Posterior vena cava (tissue), 2 donors: ENCODE data around the gene ZNF609. TPM values are rescaled to one million over a fixed set of nuclear protein-coding genes. Genes with fewer than 3 reads are reported as not detected.
"Not testable (repeated sequence)": the region's sequence is repeated elsewhere in the genome, so short reads cannot be mapped to it uniquely, and the experiment has no call there.

Experiments used
- DNase-seq: peaks from one replicate; pipeline ENCODE4 v3.0.0-alpha.2; 2020; ENCODE audit warnings: low spot score
- intact Hi-C, 2 donors: fragments of 100-400 bp; cut with DNase I; formaldehyde crosslinking; loops; one replicate each; pipeline versions ENCODE4 v1.14.1 to v1.14.2; 2022 to 2023
- total RNA-seq, 2 donors: library from RNA; stranded (reverse); fragmentation: NEBNext Ultra II Directional; extraction: Animal tissue kit (Norgen Biotek cat#: 25700); gene quantifications; one replicate each; pipeline ENCODE4 v1.2.1, GENCODE V29; 2021
- donor health status: DM: yes; HTN: yes; CAD: no.
- donor health status: DM: yes; HTN: yes; CAD: no.

The ZNF609 gene
- total RNA-seq, 2 donors from 2014 or later, result 28.1 to 32.8 TPM

DNA sequence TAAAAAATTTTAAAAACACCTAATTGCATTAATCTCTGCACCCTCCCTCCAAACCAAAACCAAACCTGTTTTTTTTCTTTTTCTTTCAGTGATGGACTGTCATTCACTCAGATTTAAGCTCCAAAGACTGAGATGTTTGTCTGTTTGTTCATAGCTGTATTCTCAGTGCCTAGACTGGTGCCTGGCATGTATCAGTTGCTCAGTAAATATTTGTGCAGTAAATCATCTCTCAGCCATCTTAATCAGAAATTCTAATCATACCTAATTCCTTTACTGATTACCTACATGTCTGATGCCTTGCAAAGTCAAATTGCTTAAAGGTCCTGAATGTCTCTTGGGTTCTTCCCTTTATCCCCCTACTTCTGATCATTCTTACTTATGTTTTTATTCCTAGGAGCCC lies 138.8 kb downstream of the ZNF609 start:
- intact Hi-C loops, result no loop called here

DNA sequence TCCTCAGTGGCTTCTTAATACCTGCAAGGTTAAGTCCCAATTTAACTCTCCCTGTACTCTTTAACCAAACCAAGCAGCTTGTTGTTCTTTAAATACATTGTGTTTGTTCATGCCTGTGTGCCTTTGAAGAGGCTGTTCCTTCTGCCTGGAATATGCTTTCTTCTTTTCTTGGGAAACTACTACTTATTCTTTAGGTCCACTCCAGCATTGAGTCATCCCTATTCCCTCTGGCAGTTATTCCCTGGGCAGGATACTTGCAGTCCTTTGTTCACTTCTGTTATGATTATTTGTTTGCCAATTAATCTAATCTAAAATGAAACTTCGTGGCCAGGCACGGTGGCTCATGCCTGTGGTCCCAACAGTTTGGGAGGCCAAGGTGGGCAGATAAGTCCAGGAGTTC lies 139.3 kb downstream of the ZNF609 start:
- DNase-seq, result no peak
- intact Hi-C loops, result no loop called here

More for the DNA sequence above, 138.8 kb downstream of the ZNF609 start:
- DNase-seq, result no peak

DNA sequence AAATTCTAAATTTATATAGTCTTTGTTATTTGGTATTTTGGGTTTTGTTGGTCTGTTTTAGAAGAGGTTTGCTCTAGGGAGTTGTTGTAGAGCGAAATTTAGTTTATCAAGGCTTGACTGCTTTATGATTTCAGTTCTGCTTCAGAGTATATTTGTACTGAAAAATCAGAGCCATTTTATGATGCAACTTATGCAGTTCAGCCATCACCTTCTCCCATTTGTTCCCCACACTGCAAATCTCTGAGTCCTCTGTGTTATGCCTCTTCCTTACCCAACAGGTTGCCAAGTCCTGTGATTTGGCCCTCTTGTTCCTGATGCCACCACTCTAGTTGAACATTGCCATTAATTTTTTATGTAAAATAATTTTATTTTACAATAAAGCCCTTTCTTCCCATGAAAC lies 140.4 kb downstream of the ZNF609 start:
- intact Hi-C loops, result no loop called here
- no peak for DNase-seq

DNA sequence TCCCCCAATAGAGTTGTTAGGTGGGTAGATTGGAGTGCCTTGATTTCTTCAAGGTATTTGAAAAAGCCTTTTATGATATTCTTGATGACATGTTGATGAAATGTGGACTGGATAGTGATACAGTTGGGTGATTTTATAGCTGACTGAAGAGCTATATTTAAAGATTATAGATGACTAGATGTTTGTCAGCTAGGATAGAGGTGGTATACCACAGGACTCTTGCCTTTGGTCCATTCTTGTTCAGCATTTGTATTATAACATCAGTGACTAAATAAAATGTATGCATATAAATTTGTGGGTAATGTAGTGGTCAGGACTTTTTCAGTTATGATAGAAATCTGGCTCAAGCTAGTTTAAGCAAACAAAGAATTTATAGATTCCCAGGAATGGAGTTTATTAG lies 143.9 kb downstream of the ZNF609 start:
- intact Hi-C loops, result no loop called here
- no peak for DNase-seq

DNA sequence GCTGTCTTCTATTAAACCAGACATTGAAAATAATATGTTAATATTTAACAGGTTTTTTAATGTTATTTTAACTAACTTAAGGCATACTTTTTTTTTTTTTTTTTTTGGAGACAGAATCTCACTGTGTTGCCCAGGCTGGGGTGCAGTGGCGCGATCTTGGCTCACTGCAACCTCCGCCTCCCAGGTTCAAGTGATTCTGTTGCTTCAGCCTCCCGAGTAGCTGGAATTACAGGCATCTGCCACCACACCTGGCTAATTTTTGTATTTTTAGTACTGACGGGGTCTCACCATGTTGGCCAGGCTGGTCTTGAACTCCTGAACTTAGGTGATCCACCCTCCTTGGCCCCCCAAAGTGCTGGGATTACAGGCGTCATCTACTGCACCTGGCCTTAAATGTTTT lies 147.0 kb downstream of the ZNF609 start:
- intact Hi-C loops, DNase-seq: not testable (repeated sequence)

DNA sequence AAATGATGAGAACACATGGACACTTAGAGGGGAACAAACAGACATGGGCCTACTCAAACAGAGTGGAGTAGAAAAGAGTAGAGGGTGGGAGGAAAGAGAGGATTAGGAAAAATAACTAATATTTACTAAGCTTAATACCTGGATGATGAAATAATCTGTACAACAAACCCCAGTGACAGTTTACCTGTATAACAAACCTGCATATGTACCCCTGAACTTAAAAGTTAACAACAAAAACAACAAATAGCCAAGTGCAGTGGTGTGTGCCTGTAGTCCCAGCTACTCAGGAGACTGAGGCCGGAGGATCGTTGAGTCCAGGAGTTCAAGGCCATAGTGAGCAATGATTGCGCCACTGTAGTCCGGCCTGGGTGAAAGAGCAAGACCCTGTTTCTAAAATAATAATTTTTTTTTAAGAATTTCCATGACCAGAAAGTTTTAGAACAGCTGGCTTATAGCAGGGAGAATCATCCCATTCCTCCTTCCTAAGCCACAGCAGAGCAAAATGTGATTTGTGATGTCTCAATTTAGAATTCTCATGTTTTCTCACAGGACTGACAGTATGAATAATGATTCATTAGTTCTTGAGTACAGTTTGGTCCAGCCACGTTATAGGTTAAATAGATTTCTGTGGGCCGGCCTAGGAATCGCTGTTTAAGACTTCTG lies 150.0 kb downstream of the ZNF609 start:
- intact Hi-C loops, result no loop called here
- DNase-seq, result no peak

DNA sequence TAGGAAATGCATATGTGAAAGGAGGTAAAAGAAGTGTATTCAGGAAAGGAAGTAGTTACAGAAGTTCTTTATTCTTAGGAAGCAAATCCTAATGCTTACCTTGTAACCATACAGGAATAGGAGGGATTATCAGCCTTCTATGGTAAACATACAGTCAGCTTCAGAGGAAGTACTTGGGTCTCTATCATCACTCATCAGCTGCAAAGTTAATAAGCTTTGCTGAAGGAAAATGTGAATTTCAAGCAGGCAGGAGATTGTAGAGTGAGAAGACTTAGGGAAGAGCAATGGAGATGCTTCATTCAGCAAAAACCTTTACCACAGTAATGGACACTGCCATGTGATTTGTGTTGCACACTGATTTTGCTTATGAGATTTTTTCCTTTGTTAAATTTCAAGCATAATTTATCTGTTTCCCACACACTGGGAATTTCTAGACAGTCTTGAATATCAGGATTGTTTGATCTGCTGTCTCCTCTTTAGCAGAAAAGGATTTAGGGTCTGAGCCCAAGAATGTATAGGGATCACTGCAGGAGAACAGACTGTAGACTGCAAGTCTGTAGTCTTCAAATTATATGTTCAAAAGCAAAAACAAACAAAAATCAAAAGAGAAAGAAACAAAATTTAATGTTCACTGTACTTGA lies 150.8 kb downstream of the ZNF609 start:
- intact Hi-C loops, result no loop called here

DNA sequence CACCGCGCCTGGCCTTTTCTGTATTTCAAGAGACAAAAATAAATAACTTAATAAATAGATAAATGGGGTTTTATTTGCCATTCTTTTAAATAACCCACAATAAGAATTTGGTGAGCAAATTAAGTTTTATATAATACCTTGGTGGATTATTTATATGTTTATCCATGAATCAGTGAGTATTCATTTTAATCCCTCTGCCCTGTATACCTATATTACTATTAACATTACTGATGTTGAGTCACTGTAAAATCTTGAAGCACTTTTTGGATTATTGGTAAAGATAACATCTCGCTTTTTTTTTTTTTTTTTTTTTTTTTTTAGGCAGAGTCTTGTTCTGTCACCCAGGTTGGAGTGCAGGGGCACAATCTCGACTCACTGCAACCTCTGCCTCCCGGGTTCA lies 154.1 kb downstream of the ZNF609 start:
- DNase-seq, result no peak
- intact Hi-C loops, result no loop called here

More for the DNA sequence above, 150.8 kb downstream of the ZNF609 start:
- no peak for DNase-seq

DNA sequence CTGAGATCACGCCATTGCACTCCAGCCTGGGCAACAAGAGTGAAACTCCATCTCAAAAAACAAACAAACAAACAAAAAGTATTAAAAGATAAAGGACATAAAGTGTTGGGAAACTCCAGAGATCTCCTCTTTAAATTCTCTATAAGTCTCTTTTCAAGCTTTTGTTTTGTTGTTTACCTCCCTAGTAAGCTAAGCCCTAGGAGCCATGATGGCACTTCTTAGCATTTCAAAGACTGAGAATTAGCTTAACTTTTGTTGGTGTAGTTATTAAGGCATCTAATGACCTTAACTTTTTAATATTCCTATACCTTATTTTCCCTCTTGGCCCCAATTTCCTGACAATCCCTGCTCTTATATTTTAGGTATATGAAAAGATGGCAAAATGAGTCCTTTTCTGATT lies 157.3 kb downstream of the ZNF609 start:
- intact Hi-C loops, result no loop called here
- no peak for DNase-seq

DNA sequence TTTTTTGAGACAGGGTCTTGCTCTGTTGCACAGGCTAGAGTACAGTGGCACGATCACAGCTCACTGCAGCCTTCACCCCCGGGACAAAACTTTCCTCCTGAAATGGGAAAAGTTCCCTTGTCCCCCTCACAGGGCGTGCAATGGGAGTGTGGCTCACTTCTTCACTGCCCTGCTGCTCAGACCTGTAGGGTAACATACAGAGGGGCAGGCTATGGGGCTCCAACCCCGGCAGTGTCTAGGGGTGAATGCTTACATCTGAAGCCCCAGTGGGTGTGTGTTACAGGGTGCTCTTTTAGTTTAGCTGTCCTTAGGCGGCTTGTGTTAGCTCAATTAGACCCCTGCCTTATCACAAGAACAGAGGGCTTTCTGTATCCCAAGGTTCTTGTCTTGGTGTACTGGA lies 157.8 kb downstream of the ZNF609 start:
- no peak for DNase-seq

DNA sequence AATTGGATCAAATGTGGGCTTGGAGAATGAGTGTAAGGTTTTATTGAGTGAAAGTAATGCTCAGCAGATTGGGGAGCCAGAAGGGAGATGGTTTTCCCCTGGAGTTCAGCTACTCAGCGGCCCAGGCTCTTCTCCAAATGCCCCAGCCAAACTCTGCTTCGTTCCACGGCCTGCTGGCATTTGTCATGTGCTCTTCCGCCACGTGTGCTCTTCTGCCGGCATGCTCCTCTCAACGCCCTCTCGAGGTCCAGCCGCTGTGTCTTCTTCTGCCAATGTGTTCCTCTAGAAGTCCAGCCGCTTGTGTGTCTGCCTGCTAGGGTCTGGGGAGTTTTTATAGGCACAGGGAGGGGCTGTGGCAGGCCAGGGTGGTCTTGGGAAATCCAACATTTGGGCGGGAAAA lies 158.2 kb downstream of the ZNF609 start:
- no peak for DNase-seq
- intact Hi-C loops, result no loop called here

More for the DNA sequence above, 157.8 kb downstream of the ZNF609 start:
- intact Hi-C loops, result no loop called here

DNA sequence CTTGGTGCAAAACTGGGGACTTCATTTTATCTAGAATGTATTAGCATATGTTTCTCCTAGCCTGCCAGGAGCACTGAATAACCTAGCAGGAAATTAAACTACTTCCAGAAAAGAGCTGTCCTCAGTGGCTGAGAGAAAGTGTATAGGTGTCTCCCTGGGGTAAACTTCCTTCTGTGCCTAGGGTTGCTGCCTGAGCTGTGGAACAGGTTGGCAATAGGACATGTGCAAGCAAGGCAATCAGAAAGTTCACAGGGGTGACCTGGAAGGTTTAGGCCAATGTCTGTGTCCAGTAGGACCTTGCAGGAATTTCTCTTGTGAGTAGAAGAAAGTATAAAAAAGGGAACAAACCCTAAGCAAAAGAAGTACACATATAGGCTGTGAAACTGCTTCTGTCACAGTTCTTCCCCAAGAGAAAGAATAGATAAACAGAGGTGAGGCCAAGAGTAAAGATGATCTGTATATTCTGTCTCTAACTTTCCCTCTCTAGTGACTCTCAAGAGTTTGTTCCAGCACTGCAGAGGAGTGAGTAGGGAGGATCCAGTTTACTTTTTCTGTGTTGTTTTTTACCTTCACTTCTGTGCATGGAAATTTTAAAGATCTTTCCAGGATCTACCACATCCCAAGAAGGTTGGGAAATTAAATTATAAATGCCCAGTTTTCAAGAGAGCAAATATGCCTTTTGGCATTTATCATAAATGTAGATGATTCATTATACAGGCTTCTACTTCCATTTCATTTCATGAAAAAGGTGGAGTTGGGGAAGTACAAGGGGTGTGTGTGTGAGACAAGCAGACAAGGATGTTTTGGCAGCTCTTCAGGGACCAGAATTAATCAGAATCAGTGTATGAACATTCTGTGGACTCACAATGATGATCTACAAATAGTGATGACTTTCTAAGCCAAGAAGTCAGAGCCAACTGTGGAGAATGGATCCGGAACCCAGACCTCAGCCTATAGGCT lies 159.8 kb downstream of the ZNF609 start:
- intact Hi-C loops, result no loop called here
- no peak for DNase-seq

DNA sequence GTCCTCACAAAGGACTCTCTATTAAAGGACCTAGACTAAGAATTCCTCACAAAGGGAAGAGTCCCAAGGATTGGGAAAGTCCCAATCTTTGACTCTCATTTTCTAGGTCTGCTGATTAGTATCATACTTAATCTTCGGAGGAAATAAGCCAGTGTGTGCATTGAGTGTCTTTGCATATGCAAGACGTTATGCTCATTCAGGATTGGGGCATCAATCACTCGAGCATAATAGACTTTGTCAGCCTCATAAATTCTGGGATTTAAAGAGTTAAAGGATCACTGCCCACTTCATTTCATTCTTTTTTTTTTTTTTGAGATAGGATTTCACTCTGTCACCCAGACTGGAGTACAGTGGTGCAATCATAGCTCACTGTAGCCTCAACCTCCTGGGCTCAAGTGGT lies 160.7 kb downstream of the ZNF609 start:
- intact Hi-C loops, result no loop called here
- no peak for DNase-seq

DNA sequence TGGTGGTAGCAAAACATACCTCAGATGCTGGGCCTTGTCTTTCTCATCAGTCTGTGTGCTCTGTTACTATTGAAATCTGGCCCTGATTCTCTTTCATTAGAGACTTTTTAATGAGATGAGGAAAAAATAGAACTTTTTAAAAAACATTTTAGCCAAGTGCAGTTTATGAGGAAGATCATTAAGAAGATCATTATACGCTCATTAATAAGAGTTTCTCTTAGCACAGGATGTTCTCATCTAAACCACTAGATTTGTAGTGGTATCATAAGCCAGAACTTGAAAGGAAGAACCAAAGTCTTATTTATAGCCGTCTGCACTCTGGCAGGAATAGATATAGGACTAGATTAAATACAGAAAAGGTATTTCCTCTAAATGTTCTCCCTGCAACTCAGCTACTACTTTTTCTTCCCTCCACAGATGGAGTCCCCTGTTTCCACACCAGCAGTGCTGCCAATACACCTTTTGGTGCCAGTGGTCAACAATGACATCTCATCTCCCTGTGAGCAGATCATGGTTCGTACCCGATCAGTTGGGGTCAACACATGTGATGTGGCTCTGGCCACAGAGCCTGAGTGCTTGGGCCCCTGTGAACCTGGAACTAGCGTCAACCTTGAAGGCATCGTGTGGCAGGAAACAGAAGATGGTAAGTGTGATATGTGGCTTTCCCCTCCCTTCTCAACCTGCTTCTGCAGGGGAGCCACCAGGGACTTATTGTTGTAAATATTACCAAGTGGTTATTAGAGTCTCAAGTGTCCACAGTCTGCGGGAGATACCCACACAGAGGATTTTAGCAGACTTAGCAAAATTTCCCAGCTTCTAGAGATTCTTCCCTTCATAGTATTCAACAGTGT lies 162.3 kb downstream of the ZNF609 start:
- DNase-seq, result no peak

DNA sequence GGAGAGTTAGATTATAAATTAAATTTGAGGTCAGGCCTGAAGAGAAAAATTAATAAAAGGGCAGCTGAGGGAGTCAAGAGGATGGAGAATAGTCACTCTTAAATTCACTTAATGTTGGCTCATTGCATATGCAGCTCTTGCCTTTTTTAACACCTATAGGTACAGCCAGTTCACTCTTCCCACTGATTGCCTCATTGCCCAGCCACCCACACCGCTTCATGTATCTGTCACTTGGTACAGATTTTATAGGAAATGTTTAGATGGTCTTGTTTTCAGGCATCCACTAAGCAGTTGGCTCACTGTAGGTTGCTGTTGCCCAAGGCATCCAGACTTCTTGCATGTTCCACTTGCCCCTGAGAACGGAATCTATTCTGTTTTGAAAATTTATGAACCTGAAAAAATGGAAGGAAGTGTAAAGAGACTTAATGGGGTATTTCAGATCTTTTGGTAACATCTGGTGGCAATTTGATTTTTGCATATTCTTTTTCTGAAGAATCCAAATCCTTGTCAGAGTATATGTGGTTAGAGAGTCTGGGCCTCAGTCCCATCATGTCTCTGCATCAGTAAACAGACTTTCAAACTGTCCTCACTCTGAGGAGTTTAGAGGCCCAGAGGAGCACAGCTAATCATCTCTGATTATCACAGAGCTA lies 163.1 kb downstream of the ZNF609 start:
- no peak for DNase-seq
- intact Hi-C loops, result no loop called here

More for the DNA sequence above, 162.3 kb downstream of the ZNF609 start:
- intact Hi-C loops, result no loop called here

DNA sequence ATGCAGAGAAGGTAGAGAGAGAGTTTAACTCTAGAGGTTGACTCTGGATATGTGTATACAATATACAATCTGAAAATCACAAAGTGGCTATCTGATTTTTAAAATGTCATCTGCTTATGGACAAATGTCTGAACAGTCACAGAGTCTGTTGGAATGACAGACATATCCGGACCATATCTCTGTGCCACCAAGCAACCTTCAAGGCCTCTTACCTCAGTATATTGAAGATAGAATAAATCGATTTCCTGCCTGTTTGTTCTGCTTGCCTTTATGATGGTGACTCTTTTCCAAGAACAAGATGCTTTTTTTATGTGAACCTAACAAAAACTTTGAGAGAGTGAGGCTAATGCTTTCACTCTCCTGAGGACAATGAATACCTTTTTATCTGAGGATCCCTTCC lies 163.9 kb downstream of the ZNF609 start:
- intact Hi-C loops, result no loop called here

DNA sequence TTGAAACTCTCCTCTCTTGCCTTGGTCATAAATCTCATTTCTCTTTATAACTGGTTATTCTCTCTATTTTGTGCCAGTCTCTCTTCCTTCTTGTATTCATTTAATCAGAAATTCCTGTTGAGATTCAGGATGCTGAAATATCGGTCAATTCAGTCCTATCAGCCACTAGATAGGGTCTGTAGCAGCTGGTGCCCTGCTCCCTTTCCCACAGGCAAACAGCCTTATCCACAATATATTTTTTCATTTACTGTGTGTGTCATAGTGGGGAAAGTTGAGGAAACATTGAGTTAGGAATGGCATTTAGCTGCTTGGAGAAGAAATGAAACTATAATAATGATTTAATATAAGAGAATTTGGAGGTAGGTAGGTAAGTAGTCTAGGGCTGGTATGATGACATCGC lies 168.7 kb downstream of the ZNF609 start:
- no peak for DNase-seq
- intact Hi-C loops, result no loop called here

More for the DNA sequence above, 163.9 kb downstream of the ZNF609 start:
- no peak for DNase-seq

DNA sequence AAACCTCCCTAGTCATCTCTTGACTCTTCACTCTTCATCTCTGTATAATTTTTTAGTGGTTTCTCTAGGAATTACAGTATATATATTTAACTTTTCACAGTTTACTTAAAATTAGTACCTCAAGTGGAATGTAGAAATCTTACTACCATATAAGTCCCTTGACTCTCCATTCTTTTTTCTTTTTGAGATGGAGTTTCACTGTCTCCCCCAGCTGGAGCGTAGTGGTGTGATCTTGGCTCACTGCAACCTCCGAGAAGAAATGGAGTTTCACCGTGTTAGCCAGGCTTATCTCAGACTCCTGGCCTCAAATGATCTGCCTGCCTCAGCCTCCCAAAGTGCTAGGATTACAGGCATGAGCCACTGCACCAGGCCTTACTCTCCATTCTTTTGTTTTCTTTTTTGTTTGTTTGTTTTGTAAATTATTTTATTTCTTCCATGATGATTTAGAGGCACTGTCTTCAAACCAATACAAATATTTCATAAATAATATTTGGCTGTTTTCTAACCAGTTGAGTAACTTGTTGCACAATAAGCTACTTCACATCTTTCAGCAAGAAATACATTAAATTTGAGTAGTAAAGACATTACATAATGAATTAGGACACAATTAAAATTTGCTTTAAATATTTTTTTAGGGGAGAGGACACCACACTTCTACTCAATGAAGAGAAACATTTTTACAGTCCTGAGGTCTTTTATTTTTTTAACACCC lies 170.2 kb downstream of the ZNF609 start:
- intact Hi-C loops, result no loop called here

More for the DNA sequence above, 170.2 kb downstream of the ZNF609 start:
- no peak for DNase-seq
